ENCODE data around the gene MACROD2.

The MACROD2 gene

DNA sequence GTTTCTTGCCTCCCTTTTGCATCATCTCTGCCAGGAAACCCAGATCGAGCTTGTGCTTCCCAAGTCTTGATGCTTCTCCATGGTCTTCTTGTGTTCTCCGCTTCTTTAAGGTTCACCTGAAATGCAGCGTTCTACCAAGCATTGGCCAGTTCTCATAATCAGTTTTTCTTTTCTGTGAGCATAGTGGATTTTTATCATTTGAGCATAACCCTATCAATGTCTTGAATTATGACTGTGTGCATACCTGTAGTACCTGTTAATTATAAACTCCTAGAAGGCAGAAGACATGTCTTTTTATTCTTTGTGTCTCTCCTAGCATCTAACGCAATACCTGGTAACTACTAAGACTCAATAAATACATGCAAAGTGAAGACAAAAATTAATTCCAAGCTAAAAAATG is 1146.5 kb downstream of the MACROD2 start:
- TF ChIP-seq, protein P1, sequence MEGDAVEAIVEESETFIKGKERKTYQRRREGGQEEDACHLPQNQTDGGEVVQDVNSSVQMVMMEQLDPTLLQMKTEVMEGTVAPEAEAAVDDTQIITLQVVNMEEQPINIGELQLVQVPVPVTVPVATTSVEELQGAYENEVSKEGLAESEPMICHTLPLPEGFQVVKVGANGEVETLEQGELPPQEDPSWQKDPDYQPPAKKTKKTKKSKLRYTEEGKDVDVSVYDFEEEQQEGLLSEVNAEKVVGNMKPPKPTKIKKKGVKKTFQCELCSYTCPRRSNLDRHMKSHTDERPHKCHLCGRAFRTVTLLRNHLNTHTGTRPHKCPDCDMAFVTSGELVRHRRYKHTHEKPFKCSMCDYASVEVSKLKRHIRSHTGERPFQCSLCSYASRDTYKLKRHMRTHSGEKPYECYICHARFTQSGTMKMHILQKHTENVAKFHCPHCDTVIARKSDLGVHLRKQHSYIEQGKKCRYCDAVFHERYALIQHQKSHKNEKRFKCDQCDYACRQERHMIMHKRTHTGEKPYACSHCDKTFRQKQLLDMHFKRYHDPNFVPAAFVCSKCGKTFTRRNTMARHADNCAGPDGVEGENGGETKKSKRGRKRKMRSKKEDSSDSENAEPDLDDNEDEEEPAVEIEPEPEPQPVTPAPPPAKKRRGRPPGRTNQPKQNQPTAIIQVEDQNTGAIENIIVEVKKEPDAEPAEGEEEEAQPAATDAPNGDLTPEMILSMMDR (conservative IDR thresholded peaks at IDR 0.05; ENCODE audit: low read depth, low read length): no peak
- H3K4me3 ChIP-seq (ENCODE audit: low read length): no peak overlapping the region
- no peak for DNase-seq (ENCODE audit: low read depth)

DNA sequence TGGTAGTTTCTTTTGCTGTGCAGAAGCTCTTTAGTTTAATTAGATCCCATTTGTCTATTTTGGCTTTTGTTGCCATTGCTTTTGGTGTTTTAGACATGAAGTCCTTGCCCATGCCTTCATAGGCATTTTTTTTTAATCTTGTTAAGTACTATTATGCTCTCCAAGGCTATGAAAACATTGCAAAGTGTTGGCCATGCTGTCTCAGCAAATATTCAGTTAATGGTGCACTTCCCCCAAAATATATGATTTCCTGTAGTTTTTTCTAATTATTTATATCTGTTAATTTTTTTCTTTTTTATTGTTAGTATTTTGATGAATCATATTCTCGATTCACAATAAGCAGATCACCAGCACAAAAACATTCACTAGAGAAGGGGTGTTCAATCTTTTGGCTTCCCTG is 1148.2 kb downstream of the MACROD2 start:
- TF ChIP-seq, protein P1 (conservative IDR thresholded peaks at IDR 0.05; ENCODE audit: low read depth, low read length): no peak
- H3K4me3 ChIP-seq (ENCODE audit: low read length): no peak overlapping the region
- no peak for DNase-seq (ENCODE audit: low read depth)

DNA sequence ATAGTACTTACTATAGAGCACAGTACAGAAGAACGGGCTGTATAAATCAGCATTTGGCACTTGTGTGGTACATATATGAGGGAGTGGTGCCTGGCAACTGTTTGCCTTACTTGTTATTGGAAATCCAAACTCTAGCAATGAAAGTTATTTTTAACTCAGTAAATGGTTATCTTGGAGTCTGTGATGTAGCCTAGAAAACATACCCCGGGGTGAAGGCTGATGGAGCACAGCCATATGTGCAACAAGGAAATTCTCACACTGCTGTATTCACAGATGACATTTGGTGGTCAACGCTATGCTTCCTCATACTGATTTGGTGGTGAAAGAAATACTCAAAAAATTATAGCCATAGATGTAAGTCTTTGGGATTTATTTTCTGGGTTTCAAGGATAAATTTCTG is 1149.6 kb downstream of the MACROD2 start:
- TF ChIP-seq, protein P1 (conservative IDR thresholded peaks at IDR 0.05; ENCODE audit: low read depth, low read length): no peak
- no peak for DNase-seq (ENCODE audit: low read depth)
- H3K4me3 ChIP-seq (ENCODE audit: low read length): no peak overlapping the region

DNA sequence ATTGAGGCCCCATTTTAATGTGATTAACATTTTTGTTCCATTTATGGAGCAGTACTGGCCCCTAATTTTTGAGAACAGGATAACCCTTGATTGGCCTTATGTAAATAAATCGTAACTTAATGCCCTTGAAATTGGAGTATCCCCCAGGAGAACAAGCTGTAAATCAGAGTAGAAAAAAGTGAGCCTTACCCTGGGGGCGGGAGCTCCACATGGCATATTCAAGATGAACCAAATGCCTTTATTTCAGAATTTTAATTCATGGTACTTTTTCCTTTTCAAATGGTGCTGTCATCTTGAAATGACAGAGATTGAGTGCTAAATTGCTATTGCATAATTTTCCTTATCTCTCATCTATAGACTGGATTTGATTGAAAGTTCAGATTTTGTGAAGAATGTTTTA is 1151.6 kb downstream of the MACROD2 start:
- TF ChIP-seq, protein P1 (conservative IDR thresholded peaks at IDR 0.05; ENCODE audit: low read depth, low read length): no peak
- H3K4me3 ChIP-seq (ENCODE audit: low read length): no peak overlapping the region
- DNase-seq (ENCODE audit: low read depth): no peak

DNA sequence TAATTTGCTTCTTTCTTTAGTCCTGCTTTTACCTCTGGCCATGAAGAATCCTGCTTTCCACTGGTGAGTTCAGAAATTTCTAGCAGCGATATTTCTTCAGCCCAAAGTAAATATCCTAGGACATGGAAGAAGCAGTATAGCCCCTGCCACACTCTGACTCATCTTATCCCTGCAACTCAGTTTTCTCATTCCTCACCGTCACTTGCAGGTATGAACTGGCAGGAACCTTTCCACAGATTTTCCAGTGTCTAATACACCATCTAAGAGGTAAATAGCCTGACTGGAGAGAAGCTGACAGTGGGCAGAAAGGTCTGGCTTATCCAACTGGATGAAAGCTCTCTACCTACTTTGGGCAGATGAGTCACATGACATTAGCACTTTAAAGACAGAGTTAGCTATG is 1158.8 kb downstream of the MACROD2 start:
- TF ChIP-seq, protein P1 (conservative IDR thresholded peaks at IDR 0.05; ENCODE audit: low read depth, low read length): no peak
- no peak for DNase-seq (ENCODE audit: low read depth)
- no peak overlapping the region for H3K4me3 ChIP-seq (ENCODE audit: low read length)

DNA sequence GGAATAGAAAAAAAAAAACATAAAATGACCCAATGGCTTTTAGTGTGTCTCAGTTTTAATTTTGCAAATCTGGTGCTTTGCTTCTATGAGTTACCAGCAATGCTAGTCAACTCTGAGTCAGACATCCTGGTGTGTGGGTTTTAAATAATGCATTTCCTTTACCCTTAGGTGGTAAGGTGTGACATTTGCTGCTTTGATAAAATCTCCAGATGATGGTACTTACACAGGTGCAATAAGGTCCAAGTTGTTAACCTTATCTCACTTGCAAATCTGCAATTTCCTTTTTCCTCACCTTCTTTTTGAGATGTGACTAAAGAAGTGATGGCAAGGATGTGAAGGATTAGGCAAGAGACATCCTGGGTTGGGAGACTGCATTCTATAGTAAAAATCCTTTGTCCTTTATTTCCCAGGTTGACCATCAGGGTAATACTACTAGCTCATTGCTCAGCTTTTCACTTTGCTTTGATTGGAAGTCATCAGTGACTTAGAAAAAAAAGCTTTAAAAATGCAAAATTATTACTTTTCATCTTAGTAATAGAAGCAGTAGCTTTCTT is 1160.6 kb downstream of the MACROD2 start:
- TF ChIP-seq, protein P1 (conservative IDR thresholded peaks at IDR 0.05; ENCODE audit: low read depth, low read length): no peak
- no peak overlapping the region for H3K4me3 ChIP-seq (ENCODE audit: low read length)
- DNase-seq (ENCODE audit: low read depth): no peak

DNA sequence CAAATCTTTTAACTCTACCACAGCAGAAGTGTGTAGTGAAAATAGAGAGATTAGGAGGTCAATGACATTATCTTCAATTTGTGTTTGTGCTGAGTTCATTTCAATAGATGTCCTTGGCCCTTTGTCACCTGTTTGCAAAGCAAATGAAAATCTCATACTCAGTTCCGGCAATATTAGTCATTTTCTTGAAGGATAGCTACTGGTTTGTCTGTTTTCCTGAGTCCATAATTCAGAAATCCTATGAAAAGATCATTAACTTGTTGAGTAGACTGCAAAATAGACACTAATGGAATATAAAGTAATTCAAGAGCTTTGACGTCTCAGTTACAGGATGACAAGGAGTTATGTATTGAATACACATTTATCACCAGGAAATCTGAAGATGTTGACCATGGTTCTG is 1163.2 kb downstream of the MACROD2 start:
- no peak for DNase-seq (ENCODE audit: low read depth)
- H3K4me3 ChIP-seq (ENCODE audit: low read length): no peak overlapping the region
- TF ChIP-seq, protein P1 (conservative IDR thresholded peaks at IDR 0.05; ENCODE audit: low read depth, low read length): no peak

Measured in retinal pigment epithelial cell (primary cell).